Hematopoietic multipotent progenitor cell treated with erythropoietin and hydrocortisone succinate and interleukin-3 and kit ligand, for 4 days (in vitro differentiated cells): Measurements from ENCODE around the gene VSIG10.
A peak's percentile ranks its signal among the peaks of the same experiment; 100 is the strongest.
"Not testable (repeated sequence)": the region's sequence is repeated elsewhere in the genome, so short reads cannot be mapped to it uniquely, and the experiment has no call there.

Source experiments
- DNase-seq: peaks from one replicate; pipeline ENCODE4 v3.0.0-alpha.2; 2015

VSIG10 gene

GRCh38 chr12:118029166-118029565 lies 74.6 kb downstream of the VSIG10 start:
- DNase-seq: no peak

- DNase-seq: no peak
Measured at GRCh38 chr12:118025168-118025567, 78.6 kb downstream of the VSIG10 start.

GRCh38 chr12:118023301-118023860 lies 80.4 kb downstream of the VSIG10 start:
- no peak for DNase-seq

GRCh38 chr12:118022728-118023109 lies 81.1 kb downstream of the VSIG10 start:
- DNase-seq: no peak

GRCh38 chr12:118022097-118022727 lies 81.6 kb downstream of the VSIG10 start:
- DNase-seq: not testable (repeated sequence)

GRCh38 chr12:118020036-118020435 lies 83.8 kb downstream of the VSIG10 start:
- no peak for DNase-seq

GRCh38 chr12:118017926-118018325 lies 85.9 kb downstream of the VSIG10 start:
- DNase-seq: no peak

- DNase-seq: peak; percentile 99
Measured at GRCh38 chr12:118016424-118017264, 87.2 kb downstream of the VSIG10 start, which contains the start of gene RFC5. Gene RFC5 (plus strand): TSS chr12:118016703. CDS start chr12:118016828, 125 bp downstream.

- no peak for DNase-seq
Measured at GRCh38 chr12:118015944-118016343, 87.9 kb downstream of the VSIG10 start.

GRCh38 chr12:118015306-118015705 lies 88.5 kb downstream of the VSIG10 start:
- DNase-seq: no peak
